GM19193 (cell line): ENCODE measurements around the gene CDCP1.

Experiments
- POLR2A ChIP-seq: IDR thresholded peaks from 4 replicates; pipeline ENCODE4 v1.6.1; 2011; ENCODE audit not compliant: insufficient read depth, insufficient read length; ENCODE audit errors: extremely low read depth

CDCP1 gene

GRCh38 chr3:45131201-45131600, 15.0 kb downstream of the CDCP1 start:
- TF ChIP-seq POLR2A, result no peak

GRCh38 chr3:45130476-45130875, 15.7 kb downstream of the CDCP1 start:
- TF ChIP-seq POLR2A, result no peak

- TF ChIP-seq POLR2A, result no peak
These were observed 17.2 kb downstream of the CDCP1 start for GRCh38 chr3:45128950-45129349.

- TF ChIP-seq POLR2A, result no peak
These were observed 18.9 kb downstream of the CDCP1 start for GRCh38 chr3:45127130-45127822.

GRCh38 chr3:45126730-45127129, 19.4 kb downstream of the CDCP1 start:
- TF ChIP-seq POLR2A, result no peak

GRCh38 chr3:45125550-45126026, 20.6 kb downstream of the CDCP1 start:
- no peak for TF ChIP-seq POLR2A

- no peak for TF ChIP-seq POLR2A
These were observed 21.2 kb downstream of the CDCP1 start for GRCh38 chr3:45124956-45125355.

- no peak for TF ChIP-seq POLR2A
These were observed 21.8 kb downstream of the CDCP1 start for GRCh38 chr3:45124352-45124751.

- TF ChIP-seq POLR2A, result no peak
These were observed 22.5 kb downstream of the CDCP1 start for GRCh38 chr3:45123581-45124269.

GRCh38 chr3:45123030-45123429, 23.1 kb downstream of the CDCP1 start:
- TF ChIP-seq POLR2A, result no peak

- TF ChIP-seq POLR2A, result no peak
These were observed 25.6 kb downstream of the CDCP1 start for GRCh38 chr3:45120359-45121158.

GRCh38 chr3:45119824-45120358, 26.3 kb downstream of the CDCP1 start:
- no peak for TF ChIP-seq POLR2A

- no peak for TF ChIP-seq POLR2A
These were observed 26.8 kb downstream of the CDCP1 start for GRCh38 chr3:45119376-45119775.

- no peak for TF ChIP-seq POLR2A
These were observed 27.5 kb downstream of the CDCP1 start for GRCh38 chr3:45118615-45119071.

GRCh38 chr3:45116350-45116749, 29.8 kb downstream of the CDCP1 start:
- TF ChIP-seq POLR2A, result no peak
